Activated T-cell treated with anti-CD3 and anti-CD28 coated beads, Interleukin-2, amount 50 U/mL, for 24 hours (primary cell): Measurements from ENCODE around the gene KRTAP27-1.

Source experiments
- DNase-seq: peaks from one replicate; pipeline ENCODE4 v3.0.0-alpha.2; 2020
- H3K27ac Mint-ChIP-seq: 2 replicates; pipeline ENCODE4 v1.8.0; 2020; ENCODE audit warnings: mild to moderate bottlenecking, mixed read lengths
- H3K27me3 Mint-ChIP-seq: 2 replicates; pipeline ENCODE4 v1.8.0; 2020; ENCODE audit warnings: mixed read lengths
- H3K36me3 Mint-ChIP-seq: 2 replicates; pipeline ENCODE4 v1.8.0; 2020; ENCODE audit warnings: low read depth, mixed read lengths
- H3K4me1 Mint-ChIP-seq: 2 replicates; pipeline ENCODE4 v1.8.0; 2020; ENCODE audit warnings: low read depth, mixed read lengths
- H3K4me3 Mint-ChIP-seq: 2 replicates; pipeline ENCODE4 v1.8.0; 2020; ENCODE audit warnings: mild to moderate bottlenecking, moderate library complexity, mixed read lengths
- H3K9me3 Mint-ChIP-seq: 2 replicates; pipeline ENCODE4 v1.8.0; 2020; ENCODE audit warnings: mixed read lengths

KRTAP27-1 gene

GRCh38 chr21:30332681-30333080, 4.8 kb downstream of the KRTAP27-1 start:
- H3K36me3 Mint-ChIP-seq = no peaks in the 10 kb centered on the region
- H3K4me1 Mint-ChIP-seq = no peaks in the 10 kb centered on the region
- no peak for DNase-seq
- no peak overlapping the region for H3K27ac Mint-ChIP-seq
- H3K9me3 Mint-ChIP-seq = no peaks in the 10 kb centered on the region
- no peak overlapping the region for H3K4me3 Mint-ChIP-seq
- H3K27me3 Mint-ChIP-seq = peaks cover 7% of the 10 kb centered on the region

DNA sequence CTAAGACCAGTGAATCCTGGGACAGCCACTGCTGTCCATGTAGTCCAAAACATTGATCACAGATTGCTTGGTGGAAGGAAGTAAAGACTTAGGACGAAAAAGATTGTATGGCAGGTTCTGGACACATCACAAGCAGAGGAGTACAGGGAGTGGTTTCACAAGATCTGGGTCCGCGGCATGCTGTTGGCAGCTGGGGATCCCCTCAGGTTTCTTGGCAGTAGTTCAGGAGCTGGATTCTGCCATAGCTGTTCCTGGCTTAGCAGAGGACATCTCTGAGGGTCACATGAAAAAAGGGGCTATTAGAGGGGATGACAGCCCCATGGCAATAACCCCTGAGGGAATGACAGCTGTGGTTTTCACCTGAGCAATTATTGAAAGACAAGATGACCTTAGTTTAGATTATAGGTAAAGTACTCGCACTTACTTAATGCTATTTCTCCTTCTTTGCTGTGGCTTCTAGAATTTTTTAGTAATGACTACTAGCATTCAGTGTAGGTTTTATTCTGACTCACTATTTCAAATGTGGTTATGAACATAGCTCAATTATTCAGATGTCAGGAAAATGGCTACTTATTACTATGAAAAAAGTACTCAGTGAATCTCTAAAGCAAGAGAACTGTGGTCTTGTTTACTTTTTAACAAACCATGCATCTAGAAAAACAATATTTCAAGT, 8.2 kb downstream of the KRTAP27-1 start:
- H3K36me3 Mint-ChIP-seq = no peaks in the 10 kb centered on the region
- no peak overlapping the region for H3K27ac Mint-ChIP-seq
- no peak for DNase-seq
- H3K4me1 Mint-ChIP-seq = no peaks in the 10 kb centered on the region
- H3K4me3 Mint-ChIP-seq = no peak overlapping the region
- peaks cover 12% of the 10 kb centered on the region for H3K9me3 Mint-ChIP-seq
- H3K27me3 Mint-ChIP-seq = peaks cover 7% of the 10 kb centered on the region

DNA sequence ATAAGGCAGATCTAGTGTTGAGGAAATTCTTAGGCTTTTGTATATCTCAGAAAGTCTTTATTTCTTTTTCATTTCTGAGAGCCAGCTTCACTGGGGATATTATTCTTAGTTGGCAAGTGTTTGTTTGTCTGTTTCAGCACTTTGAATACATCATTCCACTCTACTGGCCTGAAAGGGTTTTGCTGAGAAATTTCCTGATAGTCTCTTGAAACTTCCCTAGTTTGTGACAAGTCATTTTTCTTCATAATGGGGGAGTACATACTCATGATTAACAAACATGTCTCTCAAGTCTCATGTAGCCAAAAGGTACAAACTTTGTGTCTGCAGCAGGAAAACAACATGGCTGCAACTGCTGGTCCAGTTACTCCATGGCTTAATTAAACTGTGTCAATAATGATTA, 11.1 kb downstream of the KRTAP27-1 start:
- H3K4me1 Mint-ChIP-seq = no peaks in the 10 kb centered on the region
- no peak overlapping the region for H3K27ac Mint-ChIP-seq
- H3K27me3 Mint-ChIP-seq = peaks cover 7% of the 10 kb centered on the region
- H3K4me3 Mint-ChIP-seq = no peak overlapping the region
- H3K36me3 Mint-ChIP-seq = no peaks in the 10 kb centered on the region
- no peak for DNase-seq
- H3K9me3 Mint-ChIP-seq = peaks cover 12% of the 10 kb centered on the region

GRCh38 chr21:30320215-30320614, 17.3 kb downstream of the KRTAP27-1 start, which contains the start of gene KRTAP26-1:
Gene KRTAP26-1 (minus strand): TSS chr21:30320315. CDS start chr21:30320035, 280 bp downstream.
- no peaks in the 10 kb centered on the region for H3K27me3 Mint-ChIP-seq
- no peak for DNase-seq
- no peaks in the 10 kb centered on the region for H3K9me3 Mint-ChIP-seq
- H3K36me3 Mint-ChIP-seq = no peaks in the 10 kb centered on the region
- no peaks in the 10 kb centered on the region for H3K4me1 Mint-ChIP-seq
- no peak within 1 kb of the TSS for H3K27ac Mint-ChIP-seq
- H3K4me3 Mint-ChIP-seq = no peak within 1 kb of the TSS

DNA sequence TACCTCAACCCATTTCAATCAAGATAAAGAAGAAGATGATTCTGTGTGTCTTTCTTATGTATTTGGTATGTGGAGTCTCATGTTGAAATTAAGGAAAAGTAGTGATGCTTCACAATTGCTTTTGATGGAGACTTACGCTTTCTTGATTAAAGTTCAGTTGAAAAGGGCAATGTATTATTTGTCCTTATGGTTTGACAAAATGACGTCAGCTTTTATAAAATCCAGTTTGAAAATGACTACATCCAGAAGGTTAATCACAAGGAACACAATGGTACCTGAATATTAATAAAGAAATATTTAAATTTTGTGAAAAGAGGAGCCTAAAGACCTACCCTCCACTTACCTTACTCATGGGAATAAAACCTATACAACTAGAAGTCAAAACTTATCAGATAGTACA, 21.8 kb downstream of the KRTAP27-1 start:
- H3K4me3 Mint-ChIP-seq = no peak overlapping the region
- H3K4me1 Mint-ChIP-seq = no peaks in the 10 kb centered on the region
- no peaks in the 10 kb centered on the region for H3K9me3 Mint-ChIP-seq
- no peak for DNase-seq
- no peaks in the 10 kb centered on the region for H3K36me3 Mint-ChIP-seq
- no peak overlapping the region for H3K27ac Mint-ChIP-seq
- no peaks in the 10 kb centered on the region for H3K27me3 Mint-ChIP-seq

- H3K27ac Mint-ChIP-seq = no peak overlapping the region
- H3K4me1 Mint-ChIP-seq = no peaks in the 10 kb centered on the region
Measured at GRCh38 chr21:30306884-30307283, 30.6 kb downstream of the KRTAP27-1 start.

GRCh38 chr21:30305136-30305535, 32.4 kb downstream of the KRTAP27-1 start:
- no peak for DNase-seq
- Mint-ChIP-seq H3K27me3 (no peaks in the 10 kb centered on the region), H3K4me1 (no peaks in the 10 kb centered on the region), H3K4me3 (no peak overlapping the region), H3K9me3 (no peaks in the 10 kb centered on the region), H3K27ac (no peak overlapping the region), H3K36me3 (no peaks in the 10 kb centered on the region)

More at GRCh38 chr21:30306884-30307283, 30.6 kb downstream of the KRTAP27-1 start:
- no peaks in the 10 kb centered on the region for H3K36me3 Mint-ChIP-seq
- H3K4me3 Mint-ChIP-seq = no peak overlapping the region
- no peak for DNase-seq
- H3K27me3 Mint-ChIP-seq = no peaks in the 10 kb centered on the region
- H3K9me3 Mint-ChIP-seq = no peaks in the 10 kb centered on the region

DNA sequence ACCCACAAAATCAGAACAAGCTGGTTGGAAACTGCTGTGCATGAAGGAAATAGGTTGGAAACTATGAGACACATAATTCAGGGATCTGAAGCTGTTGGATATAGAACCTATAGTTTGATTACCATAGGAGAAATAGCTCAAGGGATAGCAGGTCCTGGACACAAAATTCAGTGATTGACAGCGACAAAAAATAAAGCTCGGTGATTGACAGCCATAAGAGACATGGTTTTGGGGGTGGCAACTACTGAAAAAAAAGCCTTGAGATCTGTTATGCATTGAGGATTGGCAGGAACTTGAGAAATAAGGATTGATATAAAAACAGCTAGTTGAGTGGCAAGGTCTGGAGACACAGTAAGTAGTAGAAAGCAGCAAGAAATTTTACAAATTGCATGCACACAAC, 48.3 kb downstream of the KRTAP27-1 start, which contains the start of gene KRTAP25-1:
Gene KRTAP25-1, minus strand, starts transcription at position 300 of the 400 bp plus-strand sequence. Its CDS starts 24 bp downstream, at position 276.
- H3K9me3 Mint-ChIP-seq = no peaks in the 10 kb centered on the region
- H3K36me3 Mint-ChIP-seq = no peaks in the 10 kb centered on the region

More for the DNA sequence above, 48.3 kb downstream of the KRTAP27-1 start, which contains the start of gene KRTAP25-1:
- Mint-ChIP-seq H3K4me3 (no peak within 1 kb of the TSS), H3K27ac (no peak within 1 kb of the TSS), H3K27me3 (no peaks in the 10 kb centered on the region), H3K4me1 (no peaks in the 10 kb centered on the region)
- DNase-seq = no peak
